ENCODE results near the gene NR4A2. TPM values are rescaled to one million over a fixed set of nuclear protein-coding genes. Genes with fewer than 3 reads are reported as not detected.
A peak's percentile ranks its signal among the peaks of the same experiment; 100 is the strongest.

NR4A2 gene
- total RNA-seq, 4 donors from 2014 or later: 0.83 to 15.9 (median 3.4) TPM

DNA sequence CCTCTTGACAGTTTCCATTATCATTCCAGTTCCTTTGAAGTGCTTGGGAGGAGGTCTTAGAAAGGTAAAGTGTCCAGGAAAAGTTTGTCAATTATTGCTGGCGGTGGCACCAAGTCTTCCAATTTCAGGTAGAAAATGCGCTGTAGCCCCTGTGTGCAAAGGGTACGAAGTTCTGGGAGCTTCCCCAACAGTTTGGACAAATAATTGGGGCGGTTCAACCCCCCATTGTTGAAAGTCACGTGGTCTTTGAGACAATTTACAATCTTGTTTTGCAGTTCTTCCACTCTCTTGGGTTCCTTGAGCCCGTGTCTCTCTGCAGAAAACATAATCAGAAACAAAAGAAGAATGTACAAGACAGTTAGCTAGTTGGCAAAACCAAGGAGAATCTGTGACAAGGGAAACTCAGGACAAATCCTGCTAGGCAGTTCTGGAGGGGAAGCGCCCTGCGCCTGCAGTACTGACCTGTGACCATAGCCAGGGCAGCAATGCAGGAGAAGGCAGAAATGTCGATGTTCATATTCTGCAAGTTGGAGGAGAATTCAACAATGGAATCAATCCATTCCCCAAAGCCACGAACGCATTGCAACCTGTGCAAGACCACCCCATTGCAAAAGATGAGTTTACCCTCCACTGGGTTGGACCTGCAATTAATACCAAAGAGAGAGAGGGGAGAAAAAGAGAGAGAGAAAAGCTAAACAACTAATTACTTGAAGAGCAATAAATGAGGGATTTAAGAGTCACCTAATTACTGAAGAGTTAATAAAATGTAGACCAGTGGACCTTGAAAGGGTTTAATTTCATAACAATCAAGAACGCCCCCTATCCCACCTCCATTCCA is 6.6 kb downstream of the NR4A2 start:
- Histone ChIP-seq H3K36me3 (no peaks in the 10 kb centered on the region), H3K27ac (no peak overlapping the region)

DNA sequence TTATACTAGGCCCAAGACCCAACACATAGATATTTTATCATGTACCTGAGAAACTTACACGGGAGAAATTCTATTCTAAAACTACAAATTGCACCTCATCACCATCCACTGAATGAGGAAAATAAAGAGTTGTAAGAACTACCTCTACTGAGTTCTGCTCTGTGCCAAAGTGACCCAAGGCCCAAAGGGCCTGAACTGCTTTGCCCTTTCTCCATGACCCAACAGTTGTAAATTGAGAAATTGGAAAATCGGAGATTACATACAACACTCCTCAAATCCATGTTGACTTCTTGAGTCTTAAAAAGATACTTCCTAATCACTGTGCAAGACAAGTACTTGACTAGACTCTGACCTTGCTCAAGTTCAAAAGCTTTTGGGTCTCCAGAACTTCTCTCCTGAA is 8.8 kb downstream of the NR4A2 start:
- TF ChIP-seq, protein P1, sequence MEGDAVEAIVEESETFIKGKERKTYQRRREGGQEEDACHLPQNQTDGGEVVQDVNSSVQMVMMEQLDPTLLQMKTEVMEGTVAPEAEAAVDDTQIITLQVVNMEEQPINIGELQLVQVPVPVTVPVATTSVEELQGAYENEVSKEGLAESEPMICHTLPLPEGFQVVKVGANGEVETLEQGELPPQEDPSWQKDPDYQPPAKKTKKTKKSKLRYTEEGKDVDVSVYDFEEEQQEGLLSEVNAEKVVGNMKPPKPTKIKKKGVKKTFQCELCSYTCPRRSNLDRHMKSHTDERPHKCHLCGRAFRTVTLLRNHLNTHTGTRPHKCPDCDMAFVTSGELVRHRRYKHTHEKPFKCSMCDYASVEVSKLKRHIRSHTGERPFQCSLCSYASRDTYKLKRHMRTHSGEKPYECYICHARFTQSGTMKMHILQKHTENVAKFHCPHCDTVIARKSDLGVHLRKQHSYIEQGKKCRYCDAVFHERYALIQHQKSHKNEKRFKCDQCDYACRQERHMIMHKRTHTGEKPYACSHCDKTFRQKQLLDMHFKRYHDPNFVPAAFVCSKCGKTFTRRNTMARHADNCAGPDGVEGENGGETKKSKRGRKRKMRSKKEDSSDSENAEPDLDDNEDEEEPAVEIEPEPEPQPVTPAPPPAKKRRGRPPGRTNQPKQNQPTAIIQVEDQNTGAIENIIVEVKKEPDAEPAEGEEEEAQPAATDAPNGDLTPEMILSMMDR (IDR thresholded peaks at IDR 0.05): no peak
- no peak for TF ChIP-seq POLR2A (IDR thresholded peaks at IDR 0.05)
- no peak for DNase-seq
- peaks cover 0 to 12% of the 10 kb centered on the region in 2 donors for H3K4me1 ChIP-seq
- no peak overlapping the region for H3K27ac ChIP-seq
- intact Hi-C loops (cut with DNase I; ENCODE audit: low total_unique reads): no loop called here
- H3K27me3 ChIP-seq: peaks cover 0 to 18% of the 10 kb centered on the region in 2 donors
- H3K9me3 ChIP-seq: no peaks in the 10 kb centered on the region
- no peaks in the 10 kb centered on the region for H3K36me3 ChIP-seq
- H3K4me3 ChIP-seq: no peak overlapping the region

More for the DNA sequence above, 6.6 kb downstream of the NR4A2 start:
- no peak for DNase-seq
- no peaks in the 10 kb centered on the region for H3K9me3 ChIP-seq
- TF ChIP-seq, protein P1 (IDR thresholded peaks at IDR 0.05): no peak
- TF ChIP-seq POLR2A (IDR thresholded peaks at IDR 0.05): no peak
- peaks cover 0 to 16% of the 10 kb centered on the region in 2 donors for H3K27me3 ChIP-seq
- peaks cover 0 to 2% of the 10 kb centered on the region in 2 donors for H3K4me1 ChIP-seq
- no peak overlapping the region for H3K4me3 ChIP-seq
- intact Hi-C loops (cut with DNase I; ENCODE audit: low total_unique reads): no loop called here

DNA sequence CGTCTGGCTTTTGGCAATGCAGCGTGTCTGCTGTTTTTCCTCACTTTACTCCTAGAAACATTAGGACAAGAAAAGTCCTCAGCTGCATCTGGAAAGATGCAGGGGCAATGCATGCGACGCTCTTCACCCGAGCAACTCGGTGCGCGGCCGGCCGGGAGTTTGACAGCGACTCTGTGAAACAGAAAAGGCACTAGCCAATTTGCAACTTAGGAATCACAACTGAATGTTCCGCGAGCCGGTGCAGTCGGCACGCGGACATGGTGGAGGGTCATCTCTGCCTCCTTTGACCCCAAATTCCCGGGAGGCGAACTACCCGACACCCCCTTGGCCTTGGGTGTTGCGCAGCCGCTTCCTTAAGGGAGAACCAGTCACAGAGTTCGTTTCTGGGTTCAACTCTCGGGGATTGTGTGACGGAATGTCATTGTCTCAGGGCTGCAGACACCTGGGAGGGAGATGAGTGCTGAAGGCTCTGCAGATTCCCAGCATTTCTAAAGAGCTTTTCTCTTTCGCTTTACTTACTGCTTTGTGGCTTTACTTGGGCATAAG is 9.8 kb downstream of the NR4A2 start:
- Histone ChIP-seq H3K27ac (no peak overlapping the region), H3K4me3 (no peak overlapping the region), H3K9me3 (no peaks in the 10 kb centered on the region), H3K36me3 (no peaks in the 10 kb centered on the region), H3K4me1 (peaks cover 0 to 12% of the 10 kb centered on the region in 2 donors), H3K27me3 (peaks cover 0 to 18% of the 10 kb centered on the region in 2 donors)
- no peak for DNase-seq
- TF ChIP-seq, protein P1 (IDR thresholded peaks at IDR 0.05): no peak
- TF ChIP-seq POLR2A (IDR thresholded peaks at IDR 0.05): no peak
- intact Hi-C loops (cut with DNase I; ENCODE audit: low total_unique reads): no loop called here

DNA sequence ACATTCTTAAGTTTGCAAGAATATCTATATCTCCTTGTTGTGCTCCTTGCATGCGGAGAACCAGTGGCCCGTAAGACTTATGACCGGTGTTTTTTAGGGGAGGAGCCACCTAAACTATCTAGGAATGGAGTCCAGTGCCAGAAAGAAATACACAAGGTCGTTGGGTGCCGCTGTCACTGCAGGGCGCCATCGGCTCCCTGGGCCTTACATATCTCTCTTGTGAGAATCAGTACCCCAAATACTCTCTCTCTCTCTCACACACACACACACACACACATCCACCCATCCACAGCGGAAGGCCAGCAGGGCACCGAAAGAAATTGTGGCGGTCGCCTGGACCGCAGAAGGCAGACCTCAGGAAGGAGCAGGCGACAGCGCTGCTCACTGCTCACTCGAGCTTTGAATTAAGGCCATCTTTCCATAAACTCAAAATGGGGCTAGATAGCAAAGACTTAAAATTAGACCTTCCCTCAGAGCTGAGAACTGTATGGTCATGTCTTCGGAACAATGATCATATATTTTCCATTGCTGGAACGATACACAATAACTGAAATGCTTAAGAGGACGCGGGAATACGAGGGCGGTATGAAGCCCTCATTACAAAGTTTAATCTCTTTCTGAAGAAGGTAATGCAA is 10.4 kb downstream of the NR4A2 start:
- intact Hi-C loops (cut with DNase I; ENCODE audit: low total_unique reads): no loop called here
- Histone ChIP-seq H3K36me3 (no peaks in the 10 kb centered on the region), H3K27ac (no peak overlapping the region), H3K4me3 (peak overlapping the region in 1 of 2 donors; percentile 37), H3K4me1 (peaks cover 0 to 12% of the 10 kb centered on the region in 2 donors), H3K27me3 (peaks cover 0 to 18% of the 10 kb centered on the region in 2 donors), H3K9me3 (no peaks in the 10 kb centered on the region)
- TF ChIP-seq, protein P1 (IDR thresholded peaks at IDR 0.05): no peak
- TF ChIP-seq POLR2A (IDR thresholded peaks at IDR 0.05): no peak
- no peak for DNase-seq
